Breast epithelium (tissue), 4 donors: ENCODE data around the gene ABCA3. TPM values are rescaled to one million over a fixed set of nuclear protein-coding genes. Genes with fewer than 3 reads are reported as not detected.

Experiments used
- DNase-seq, 2 donors: peaks; one replicate each; pipeline ENCODE4 v3.0.0-alpha.2; 2019; ENCODE audit warnings: low spot score in 2 of 2
- H3K27ac ChIP-seq, 2 donors: fragments of 200-600 bp; sonication (generic) in 1 of 2; one replicate each; pipeline ENCODE4 v1.5.1; 2016 to 2019; ENCODE audit warnings: mild to moderate bottlenecking in 1 of 2
- H3K27me3 ChIP-seq, 2 donors: fragments of 200-600 bp; sonication (generic) in 1 of 2; one replicate each; pipeline versions ENCODE4 v1.5.1 to v1.6.0; 2017 to 2019; ENCODE audit warnings: control low read depth in 1 of 2, mild to moderate bottlenecking in 1 of 2
- H3K36me3 ChIP-seq: fragments of 200-600 bp; one replicate; pipeline ENCODE4 v1.5.1; 2019
- H3K4me1 ChIP-seq, 2 donors: fragments of 200-600 bp; sonication (generic); one replicate each; pipeline ENCODE4 v1.5.1; 2016 to 2019; ENCODE audit warnings: control low read depth in 1 of 2
- H3K4me3 ChIP-seq, 3 donors: fragments of 200-600 bp; sonication (generic); 1 replicate in 2 of 3; 2 replicates in 1 of 3; pipeline ENCODE4 v1.5.1; 2016 to 2019; ENCODE audit warnings: mild to moderate bottlenecking in 3 of 3, moderate library complexity in 2 of 3
- H3K9me3 ChIP-seq, 2 donors: fragments of 200-600 bp; sonication (generic) in 1 of 2; one replicate each; pipeline ENCODE4 v1.5.1; 2016 to 2019; ENCODE audit warnings: control low read depth in 1 of 2
- CTCF ChIP-seq, 3 donors: fragments of 450-650 bp; IDR thresholded peaks; one replicate each; pipeline ENCODE4 v1.5.1; 2016 to 2017; ENCODE audit warnings: antibody characterized with exemption in 3 of 3, mild to moderate bottlenecking in 3 of 3, moderate library complexity in 3 of 3
- POLR2A ChIP-seq: fragments of 450-650 bp; IDR thresholded peaks from one replicate; pipeline ENCODE4 v1.6.1; 2016; ENCODE audit warnings: antibody characterized with exemption, mild to moderate bottlenecking, moderate library complexity
- POLR2AphosphoS5 ChIP-seq, 3 donors: sonication (generic); formaldehyde crosslinking; IDR thresholded peaks; one replicate each; pipeline ENCODE4 v1.6.1; 2017; ENCODE audit warnings: antibody characterized with exemption in 3 of 3
- intact Hi-C: fragments of 100-400 bp; cut with DNase I; formaldehyde crosslinking; loops from one replicate; pipeline ENCODE4 v1.15.1; 2023; ENCODE audit warnings: low total_unique reads
- total RNA-seq, 3 donors: library from RNA; depleted of rRNA; stranded (reverse); fragments of >200 nt; gene quantifications; one replicate each; pipeline ENCODE4 v1.1.0, GENCODE V29; 2016

The ABCA3 gene
- total RNA-seq, 3 donors from 2014 or later = 6.2 to 7.8 (median 6.3) TPM

- Histone ChIP-seq H3K9me3 (no peaks in the 10 kb centered on the region), H3K27me3 (no peaks in the 10 kb centered on the region), H3K4me3 (no peak overlapping the region), H3K36me3 (no peaks in the 10 kb centered on the region), H3K4me1 (no peaks in the 10 kb centered on the region), H3K27ac (no peak overlapping the region)
- intact Hi-C loops = no loop called here
- TF ChIP-seq POLR2AphosphoS5 (IDR thresholded peaks at IDR 0.05) = no peak
- TF ChIP-seq POLR2A = no peak
- TF ChIP-seq CTCF (IDR thresholded peaks at IDR 0.05) = no peak
- no peak for DNase-seq
Observed at GRCh38 chr16:2289282-2289681, 51.2 kb downstream of the ABCA3 start.

- no peak overlapping the region for H3K4me3 ChIP-seq
- TF ChIP-seq POLR2AphosphoS5 (IDR thresholded peaks at IDR 0.05) (no peak), CTCF (IDR thresholded peaks at IDR 0.05) (no peak), POLR2A (no peak)
- no peaks in the 10 kb centered on the region for H3K27me3 ChIP-seq
- DNase-seq = no peak
- no peak overlapping the region for H3K27ac ChIP-seq
- no peaks in the 10 kb centered on the region for H3K4me1 ChIP-seq
- intact Hi-C loops = no loop called here
- H3K9me3 ChIP-seq = no peaks in the 10 kb centered on the region
- no peaks in the 10 kb centered on the region for H3K36me3 ChIP-seq
Observed at GRCh38 chr16:2288726-2289125, 51.8 kb downstream of the ABCA3 start.

- Histone ChIP-seq H3K27me3 (no peaks in the 10 kb centered on the region), H3K4me3 (no peak overlapping the region), H3K4me1 (no peaks in the 10 kb centered on the region), H3K9me3 (no peaks in the 10 kb centered on the region), H3K27ac (no peak overlapping the region), H3K36me3 (no peaks in the 10 kb centered on the region)
- TF ChIP-seq POLR2AphosphoS5 (IDR thresholded peaks at IDR 0.05) (no peak), CTCF (IDR thresholded peaks at IDR 0.05) (no peak), POLR2A (no peak)
- DNase-seq = no peak
- intact Hi-C loops = no loop called here
Observed at GRCh38 chr16:2287916-2288547, 52.5 kb downstream of the ABCA3 start.

GRCh38 chr16:2286550-2286949, 54.0 kb downstream of the ABCA3 start:
- H3K36me3 ChIP-seq = no peaks in the 10 kb centered on the region
- H3K4me1 ChIP-seq = no peaks in the 10 kb centered on the region
- H3K4me3 ChIP-seq = no peak overlapping the region
- DNase-seq = no peak
- no peaks in the 10 kb centered on the region for H3K9me3 ChIP-seq
- H3K27me3 ChIP-seq = no peaks in the 10 kb centered on the region
- no peak overlapping the region for H3K27ac ChIP-seq
- intact Hi-C loops = no loop called here
- TF ChIP-seq CTCF (IDR thresholded peaks at IDR 0.05) = no peak
- no peak for TF ChIP-seq POLR2A
- no peak for TF ChIP-seq POLR2AphosphoS5 (IDR thresholded peaks at IDR 0.05)

GRCh38 chr16:2285731-2286191, 54.8 kb downstream of the ABCA3 start:
- no peak overlapping the region for H3K27ac ChIP-seq
- no peaks in the 10 kb centered on the region for H3K27me3 ChIP-seq
- H3K4me1 ChIP-seq = no peaks in the 10 kb centered on the region
- H3K9me3 ChIP-seq = no peaks in the 10 kb centered on the region
- no peak overlapping the region for H3K4me3 ChIP-seq
- TF ChIP-seq CTCF (IDR thresholded peaks at IDR 0.05) = no peak
- TF ChIP-seq POLR2AphosphoS5 (IDR thresholded peaks at IDR 0.05) = no peak
- no peak for TF ChIP-seq POLR2A
- DNase-seq = no peak
- H3K36me3 ChIP-seq = no peaks in the 10 kb centered on the region
- intact Hi-C loops = no loop called here
